ENCODE measurements around the gene FREY1. TPM values are rescaled to one million over a fixed set of nuclear protein-coding genes. Genes with fewer than 3 reads are reported as not detected.

Gene FREY1
- total RNA-seq, 1 donor from 2014 or later: not detected

DNA sequence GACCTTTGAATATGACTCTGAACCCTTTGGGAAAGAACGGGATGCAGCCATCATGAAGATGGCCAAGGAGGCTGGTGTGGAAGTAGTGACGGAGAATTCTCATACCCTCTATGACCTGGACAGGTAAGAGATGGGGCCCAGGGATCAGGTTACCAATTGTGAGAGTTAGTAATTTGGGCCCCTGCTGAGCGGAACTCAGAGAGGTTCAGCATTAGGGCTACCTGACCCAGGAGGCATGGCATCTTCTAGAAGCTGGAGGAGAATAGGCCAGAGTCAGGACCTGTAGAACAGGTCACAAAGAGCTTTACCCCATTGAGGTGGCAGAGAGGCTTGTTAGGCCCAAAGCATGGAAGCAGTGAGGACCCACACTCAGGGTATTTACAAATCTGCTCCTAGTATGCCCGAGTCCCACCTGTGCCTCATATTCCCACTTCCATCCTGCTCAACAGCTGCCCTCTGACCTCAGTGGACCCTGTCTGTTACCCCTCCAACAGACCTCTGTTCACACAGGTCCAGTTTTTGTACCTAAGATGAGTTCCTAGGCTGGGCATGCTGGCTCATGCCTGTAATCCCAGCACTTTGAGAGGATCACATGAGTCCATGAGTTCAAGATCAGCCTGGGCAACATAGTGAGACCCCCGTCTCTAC lies 48.2 kb downstream of the FREY1 start:
- H3K36me3 ChIP-seq (ENCODE audit: control insufficient read depth, insufficient read depth, low read length): peaks cover 2% of the 10 kb centered on the region
- TF ChIP-seq, protein P1, sequence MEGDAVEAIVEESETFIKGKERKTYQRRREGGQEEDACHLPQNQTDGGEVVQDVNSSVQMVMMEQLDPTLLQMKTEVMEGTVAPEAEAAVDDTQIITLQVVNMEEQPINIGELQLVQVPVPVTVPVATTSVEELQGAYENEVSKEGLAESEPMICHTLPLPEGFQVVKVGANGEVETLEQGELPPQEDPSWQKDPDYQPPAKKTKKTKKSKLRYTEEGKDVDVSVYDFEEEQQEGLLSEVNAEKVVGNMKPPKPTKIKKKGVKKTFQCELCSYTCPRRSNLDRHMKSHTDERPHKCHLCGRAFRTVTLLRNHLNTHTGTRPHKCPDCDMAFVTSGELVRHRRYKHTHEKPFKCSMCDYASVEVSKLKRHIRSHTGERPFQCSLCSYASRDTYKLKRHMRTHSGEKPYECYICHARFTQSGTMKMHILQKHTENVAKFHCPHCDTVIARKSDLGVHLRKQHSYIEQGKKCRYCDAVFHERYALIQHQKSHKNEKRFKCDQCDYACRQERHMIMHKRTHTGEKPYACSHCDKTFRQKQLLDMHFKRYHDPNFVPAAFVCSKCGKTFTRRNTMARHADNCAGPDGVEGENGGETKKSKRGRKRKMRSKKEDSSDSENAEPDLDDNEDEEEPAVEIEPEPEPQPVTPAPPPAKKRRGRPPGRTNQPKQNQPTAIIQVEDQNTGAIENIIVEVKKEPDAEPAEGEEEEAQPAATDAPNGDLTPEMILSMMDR (IDR thresholded peaks at IDR 0.05; ENCODE audit: insufficient read depth, low read length, poor library complexity, severe bottlenecking): no peak
- no peak overlapping the region for H3K4me3 ChIP-seq (ENCODE audit: low read depth, low read length)
- no peaks in the 10 kb centered on the region for H3K27me3 ChIP-seq (ENCODE audit: control insufficient read depth, insufficient read depth, low read length)
- DNase-seq (ENCODE audit: low read depth): no peak

DNA sequence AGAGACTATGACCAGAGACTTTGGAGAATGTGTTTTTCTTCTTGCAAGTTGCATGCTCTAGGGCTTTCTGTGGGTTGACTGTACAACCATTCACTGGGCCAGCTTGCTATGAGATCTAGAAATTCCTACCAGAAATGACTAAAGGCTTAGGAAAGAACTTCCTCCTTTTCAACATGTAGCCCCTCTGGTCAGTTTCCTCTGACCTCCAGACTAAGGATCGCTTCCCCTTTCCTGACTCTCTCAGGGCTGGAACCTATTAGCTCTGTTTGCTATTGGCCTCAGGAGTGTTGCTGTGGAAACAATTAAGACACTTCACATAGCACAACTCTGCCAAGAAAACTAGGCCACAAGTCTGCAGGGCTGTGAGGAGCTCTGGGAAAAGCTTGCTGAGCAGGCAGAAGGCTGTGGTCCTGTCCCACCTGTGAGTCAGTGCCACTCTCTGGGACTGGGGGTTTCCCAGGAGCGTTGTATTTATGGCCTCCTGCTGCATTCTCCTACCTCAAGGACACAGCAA lies 49.1 kb downstream of the FREY1 start:
- DNase-seq (ENCODE audit: low read depth): peak; percentile 82
- H3K36me3 ChIP-seq (ENCODE audit: control insufficient read depth, insufficient read depth, low read length): peaks cover 2% of the 10 kb centered on the region
- no peak overlapping the region for H3K4me3 ChIP-seq (ENCODE audit: low read depth, low read length)
- no peaks in the 10 kb centered on the region for H3K27me3 ChIP-seq (ENCODE audit: control insufficient read depth, insufficient read depth, low read length)
- TF ChIP-seq, protein P1 (IDR thresholded peaks at IDR 0.05; ENCODE audit: insufficient read depth, low read length, poor library complexity, severe bottlenecking): no peak

Other genes with a start within 250 kb of the FREY1 start
- gene CHST1, start 241.6 kb downstream of the FREY1 start, total RNA-seq: 0.88 and 2.3 TPM in 2 replicates
- gene SLC35C1, start 102.1 kb downstream of the FREY1 start, total RNA-seq: 19.8 and 25.4 TPM in 2 replicates
- gene CRY2, start 59.8 kb downstream of the FREY1 start, total RNA-seq: 8.5 and 9.1 TPM in 2 replicates
- gene MAPK8IP1, start 21.6 kb downstream of the FREY1 start, total RNA-seq: 13.2 and 14.8 TPM in 2 replicates
- 37.4 and 52.0 TPM in 2 replicates for gene PEX16, start 10.6 kb upstream of the FREY1 start, total RNA-seq
- 10.9 and 11.2 TPM in 2 replicates for gene LARGE2, start 15.4 kb upstream of the FREY1 start, total RNA-seq
- gene PHF21A, start 214.2 kb upstream of the FREY1 start, total RNA-seq: 11.8 and 12.0 TPM in 2 replicates